Activated T-helper 2 cell treated with anti-CD3 and anti-CD28 coated beads, Interferon-gamma antibody, Interleukin-2, Interleukin-4, amounts not matched to agents 10 μg/mL and 5 μg/mL and 100 μg/mL, durations not matched to agents 14 hours and 24 hours and 36 hours (primary cell): Measurements from ENCODE around the gene MICAL2. TPM values are rescaled to one million over a fixed set of nuclear protein-coding genes. Genes with fewer than 3 reads are reported as not detected.

Source experiments
- DNase-seq: peaks from one replicate; pipeline ENCODE4 v3.0.0; 2021; ENCODE audit warnings: low spot score
- H3K27ac Mint-ChIP-seq: one replicate; pipeline ENCODE4 v1.8.0; 2021; ENCODE audit warnings: mixed read lengths
- H3K27me3 Mint-ChIP-seq: one replicate; pipeline ENCODE4 v1.8.0; 2021; ENCODE audit warnings: low read depth, mixed read lengths
- H3K36me3 Mint-ChIP-seq: one replicate; pipeline ENCODE4 v1.8.0; 2021; ENCODE audit warnings: low read depth, mixed read lengths
- H3K4me1 Mint-ChIP-seq: one replicate; pipeline ENCODE4 v1.8.0; 2021; ENCODE audit warnings: low read depth, mixed read lengths
- H3K4me3 Mint-ChIP-seq: one replicate; pipeline ENCODE4 v1.8.0; 2021; ENCODE audit warnings: low read depth, mild to moderate bottlenecking, moderate library complexity, mixed read lengths
- H3K9me3 Mint-ChIP-seq: one replicate; pipeline ENCODE4 v1.8.0; 2021; ENCODE audit warnings: mixed read lengths
- intact Hi-C: fragments of 100-400 bp; cut with micrococcal nuclease; formaldehyde crosslinking; loops from one replicate; pipeline ENCODE4 v1.15.1; 2023
- total RNA-seq: library from RNA; stranded (reverse); gene quantifications from 2 replicates; pipeline ENCODE4 v1.2.3, GENCODE V29; 2022

MICAL2 gene
- total RNA-seq, 1 donor from 2014 or later: 736 TPM

DNA sequence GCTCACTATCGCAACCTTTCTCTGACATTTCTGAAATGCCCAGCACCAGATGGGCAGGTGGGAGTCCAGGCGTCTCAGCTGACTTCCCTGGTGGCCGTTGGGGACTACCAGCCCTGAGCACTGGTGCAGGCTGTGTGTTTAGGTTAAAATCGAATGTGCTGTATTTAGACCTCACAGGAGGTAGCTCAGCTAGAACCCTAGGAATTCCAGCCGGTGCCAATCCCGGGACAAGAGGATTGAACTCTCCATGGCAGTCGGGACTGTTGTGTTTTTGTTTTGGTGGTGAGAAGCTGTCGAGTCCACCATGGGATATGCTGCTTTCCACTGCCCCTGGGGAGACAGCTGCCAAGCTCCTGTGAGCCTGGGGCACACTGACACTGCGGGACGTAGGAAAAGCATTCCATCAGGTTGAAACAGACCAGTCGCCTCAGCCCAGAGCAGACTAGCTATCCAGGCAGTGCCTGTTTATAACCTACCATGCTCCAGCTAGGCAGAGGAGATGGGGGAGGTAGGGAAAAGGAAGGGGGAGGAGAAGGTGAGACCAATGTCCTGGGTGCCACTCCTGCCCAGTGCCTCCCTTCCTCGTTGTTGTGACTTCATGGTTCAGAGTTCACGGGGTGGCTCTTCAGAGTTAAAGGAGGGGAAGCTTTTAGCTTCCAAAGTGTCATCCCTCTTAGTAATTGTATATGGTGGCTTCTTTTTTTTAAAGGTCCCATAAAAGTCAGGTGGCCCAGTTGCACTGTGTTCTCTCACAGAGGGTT is 53.0 kb downstream of the MICAL2 start:
- intact Hi-C loops: no loop called here
- Mint-ChIP-seq H3K36me3 (peaks cover 93% of the 10 kb centered on the region), H3K4me3 (no peak overlapping the region), H3K9me3 (no peaks in the 10 kb centered on the region), H3K27me3 (no peaks in the 10 kb centered on the region), H3K4me1 (peaks cover 80% of the 10 kb centered on the region), H3K27ac (peak overlapping the region; percentile 85)
- DNase-seq: no peak

DNA sequence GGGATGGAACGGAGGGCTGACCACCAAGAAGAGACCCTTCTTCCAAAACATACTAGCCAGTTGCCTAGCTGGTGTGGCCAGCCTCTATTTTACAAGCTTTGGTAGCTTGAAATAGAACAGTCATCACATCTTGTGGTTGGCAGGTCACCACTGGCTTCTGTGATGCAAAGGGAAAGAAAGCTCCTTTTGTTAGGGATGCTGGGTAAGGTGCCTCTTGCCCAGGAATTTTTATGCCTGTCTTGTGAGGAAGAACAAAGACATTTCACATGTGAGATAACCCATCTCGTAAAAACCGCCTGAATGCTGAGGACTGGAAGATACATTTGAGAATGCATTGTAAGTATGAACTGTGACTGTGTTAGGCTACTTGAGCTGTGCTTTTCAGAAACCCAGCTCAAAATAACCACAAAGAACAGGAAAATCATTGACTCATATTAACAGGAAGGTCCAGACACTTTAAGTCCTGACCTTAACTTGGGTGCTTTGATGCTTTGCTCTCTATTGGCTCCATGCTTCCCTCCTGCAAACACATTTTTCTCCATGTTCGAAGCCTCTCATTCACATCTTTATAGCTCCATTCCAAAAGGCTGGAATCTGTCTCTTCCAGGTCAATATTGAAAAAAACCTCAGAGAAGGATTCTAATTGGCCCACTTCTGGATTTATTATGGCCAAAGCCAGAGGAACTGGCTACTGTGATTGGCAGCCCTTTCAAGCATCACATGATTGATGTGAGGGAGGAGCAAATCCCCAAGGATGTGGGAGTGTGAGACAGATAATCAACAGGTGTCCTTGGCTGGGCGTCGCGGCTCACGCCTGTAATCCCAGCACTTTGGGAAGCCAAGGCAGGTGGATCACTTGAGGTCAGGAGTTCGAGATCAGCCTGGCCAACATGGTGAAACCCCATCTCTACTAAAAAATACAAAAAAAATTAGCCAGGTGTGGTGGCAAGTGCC is 53.9 kb downstream of the MICAL2 start:
- Mint-ChIP-seq H3K36me3 (peaks cover 88% of the 10 kb centered on the region), H3K4me3 (no peak overlapping the region), H3K27me3 (no peaks in the 10 kb centered on the region), H3K4me1 (peaks cover 72% of the 10 kb centered on the region), H3K9me3 (no peaks in the 10 kb centered on the region), H3K27ac (peak overlapping the region; percentile 85)
- no peak for DNase-seq
- intact Hi-C loops: loop anchor here (1.0 kb wide), 1 partner anchor 10 kb away; no protein-coding TSS in a partner anchor

GRCh38 chr11:12165237-12165875 is 55.0 kb downstream of the MICAL2 start:
- Mint-ChIP-seq H3K36me3 (peaks cover 89% of the 10 kb centered on the region), H3K27ac (peak overlapping the region; percentile 47), H3K27me3 (no peaks in the 10 kb centered on the region), H3K4me1 (peaks cover 69% of the 10 kb centered on the region), H3K4me3 (no peak overlapping the region), H3K9me3 (no peaks in the 10 kb centered on the region)
- intact Hi-C loops: no loop called here
- DNase-seq: no peak

DNA sequence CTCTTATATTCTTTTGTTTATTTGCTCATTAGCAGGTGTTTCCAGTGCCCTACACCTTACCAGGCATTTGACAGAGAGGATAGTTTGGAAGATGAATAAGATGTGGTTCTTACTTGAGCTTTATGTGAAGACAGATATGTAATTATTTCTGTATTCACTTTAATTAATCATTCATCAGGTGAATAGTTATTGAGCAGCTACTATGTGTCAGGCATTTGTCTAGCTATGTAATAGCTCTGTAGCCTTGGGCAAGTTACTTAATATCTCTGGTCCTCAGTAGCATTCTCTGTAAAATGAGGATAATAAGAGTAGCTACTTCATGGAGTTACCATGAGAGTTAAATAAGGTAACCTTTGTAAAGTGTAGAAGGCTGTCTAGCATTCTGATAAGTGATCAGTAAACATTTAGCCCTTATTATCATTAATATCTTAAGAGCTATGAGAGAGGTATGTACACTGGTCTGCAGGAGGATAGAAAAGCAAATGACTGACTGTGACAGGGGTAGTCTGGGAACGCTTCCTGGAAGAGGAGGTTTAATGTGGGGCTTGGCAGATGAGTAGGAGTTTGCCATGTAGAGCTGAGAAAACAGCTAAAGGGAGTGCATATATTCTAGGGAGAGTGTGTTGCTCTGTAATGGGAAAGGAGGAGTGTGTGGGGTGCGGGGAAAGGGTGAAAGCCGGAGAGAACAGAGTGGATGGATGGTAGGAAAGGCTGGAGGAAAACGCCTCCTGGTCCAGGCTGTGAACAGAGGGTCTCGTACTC is 56.1 kb downstream of the MICAL2 start:
- intact Hi-C loops: loop anchor here (1.0 kb wide), 2 partner anchors 9 to 15 kb away; no protein-coding TSS in a partner anchor
- Mint-ChIP-seq H3K9me3 (peaks cover 3% of the 10 kb centered on the region), H3K4me3 (no peak overlapping the region), H3K27me3 (no peaks in the 10 kb centered on the region), H3K27ac (peak overlapping the region; percentile 83), H3K36me3 (peaks cover 89% of the 10 kb centered on the region), H3K4me1 (peaks cover 64% of the 10 kb centered on the region)
- no peak for DNase-seq

DNA sequence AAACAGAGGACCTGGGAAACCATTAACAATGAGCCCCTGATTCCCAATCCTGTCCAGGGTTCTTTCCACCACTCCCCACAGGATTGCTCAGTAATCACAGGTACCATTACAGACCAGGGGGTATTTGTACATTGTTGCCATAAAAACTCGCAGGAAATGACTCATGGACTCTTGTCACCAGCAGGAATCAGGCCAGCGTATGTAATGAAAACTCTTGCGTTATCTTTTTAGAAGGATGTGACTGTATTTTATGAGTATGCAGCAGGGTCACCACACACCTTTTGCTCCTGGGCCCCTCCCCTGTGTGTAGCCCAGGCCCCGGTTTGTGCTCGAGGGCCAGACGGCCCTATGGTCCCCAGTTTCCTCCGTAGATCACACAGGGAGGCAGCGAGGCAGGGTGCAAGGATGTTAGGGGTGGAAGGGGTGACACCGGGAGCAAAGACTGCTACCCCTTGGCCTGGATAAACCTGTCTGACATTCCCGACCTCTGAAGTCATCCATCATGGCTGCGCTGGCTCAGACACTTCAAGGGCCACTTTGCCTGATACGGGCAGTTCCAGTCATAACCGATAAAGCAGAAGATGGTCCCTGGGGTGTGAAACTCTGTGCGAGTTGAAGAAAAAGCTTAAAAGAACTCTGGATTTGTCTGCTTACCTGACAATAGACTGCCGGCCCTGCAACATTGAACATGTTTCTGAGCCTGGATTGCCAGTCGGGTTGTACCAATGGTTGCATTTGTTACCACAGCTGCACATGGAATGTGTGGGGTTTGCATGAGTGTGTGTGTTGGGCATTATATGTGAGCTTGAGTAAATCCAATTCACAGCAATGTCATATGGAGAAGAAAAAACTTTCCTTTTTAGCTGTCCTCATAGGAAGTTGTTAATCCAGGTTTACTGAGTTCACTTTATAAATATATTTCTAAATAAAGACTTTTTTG is 56.9 kb downstream of the MICAL2 start:
- H3K27me3 Mint-ChIP-seq: no peaks in the 10 kb centered on the region
- no peak overlapping the region for H3K4me3 Mint-ChIP-seq
- no peak for DNase-seq
- H3K9me3 Mint-ChIP-seq: peaks cover 6% of the 10 kb centered on the region
- peaks cover 86% of the 10 kb centered on the region for H3K36me3 Mint-ChIP-seq
- H3K4me1 Mint-ChIP-seq: peaks cover 66% of the 10 kb centered on the region
- peak overlapping the region; percentile 83 for H3K27ac Mint-ChIP-seq
- intact Hi-C loops: loop anchor here (1.0 kb wide), 2 partner anchors 10 to 16 kb away; no protein-coding TSS in a partner anchor

- H3K36me3 Mint-ChIP-seq: peaks cover 84% of the 10 kb centered on the region
- no peaks in the 10 kb centered on the region for H3K27me3 Mint-ChIP-seq
- DNase-seq: no peak
- H3K9me3 Mint-ChIP-seq: peaks cover 8% of the 10 kb centered on the region
- H3K4me1 Mint-ChIP-seq: peaks cover 64% of the 10 kb centered on the region
- intact Hi-C loops: no loop called here
- H3K27ac Mint-ChIP-seq: peak overlapping the region; percentile 73
- no peak overlapping the region for H3K4me3 Mint-ChIP-seq
These were observed 57.7 kb downstream of the MICAL2 start for GRCh38 chr11:12168114-12168513.

- Mint-ChIP-seq H3K4me1 (peaks cover 61% of the 10 kb centered on the region), H3K27me3 (no peaks in the 10 kb centered on the region), H3K36me3 (peaks cover 78% of the 10 kb centered on the region), H3K4me3 (no peak overlapping the region), H3K9me3 (peaks cover 11% of the 10 kb centered on the region), H3K27ac (peak overlapping the region; percentile 65)
- intact Hi-C loops: no loop called here
- DNase-seq: no peak
These were observed 59.4 kb downstream of the MICAL2 start for GRCh38 chr11:12169822-12170221.

GRCh38 chr11:12170501-12170900 is 60.1 kb downstream of the MICAL2 start:
- DNase-seq: no peak
- H3K9me3 Mint-ChIP-seq: peaks cover 11% of the 10 kb centered on the region
- H3K4me1 Mint-ChIP-seq: peaks cover 62% of the 10 kb centered on the region
- no peak overlapping the region for H3K4me3 Mint-ChIP-seq
- no peaks in the 10 kb centered on the region for H3K27me3 Mint-ChIP-seq
- H3K36me3 Mint-ChIP-seq: peaks cover 77% of the 10 kb centered on the region
- intact Hi-C loops: no loop called here
- peak overlapping the region; percentile 50 for H3K27ac Mint-ChIP-seq

DNA sequence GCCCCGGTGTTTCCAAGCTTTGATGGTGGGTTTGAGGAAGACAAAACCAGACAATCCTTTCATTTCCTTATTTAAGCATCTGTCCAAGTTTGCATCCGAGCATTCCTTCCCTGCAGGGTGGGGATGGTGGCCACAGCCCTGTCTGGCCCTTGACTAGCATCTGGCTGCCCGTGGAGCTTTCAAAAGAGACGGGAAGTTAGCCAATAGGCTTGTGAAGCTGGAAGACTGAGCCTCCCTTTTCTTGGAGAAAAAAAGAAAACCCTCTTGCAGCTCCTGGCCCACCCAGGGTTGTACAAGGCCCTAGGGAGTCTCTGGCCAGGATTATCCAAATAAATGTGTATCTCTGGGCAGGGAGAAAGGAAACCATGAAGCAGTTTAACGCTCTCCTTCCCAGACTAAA is 60.6 kb downstream of the MICAL2 start:
- intact Hi-C loops: no loop called here
- H3K4me1 Mint-ChIP-seq: peaks cover 63% of the 10 kb centered on the region
- no peaks in the 10 kb centered on the region for H3K27me3 Mint-ChIP-seq
- peaks cover 77% of the 10 kb centered on the region for H3K36me3 Mint-ChIP-seq
- H3K9me3 Mint-ChIP-seq: peaks cover 11% of the 10 kb centered on the region
- no peak for DNase-seq
- H3K27ac Mint-ChIP-seq: peak overlapping the region; percentile 78
- no peak overlapping the region for H3K4me3 Mint-ChIP-seq

DNA sequence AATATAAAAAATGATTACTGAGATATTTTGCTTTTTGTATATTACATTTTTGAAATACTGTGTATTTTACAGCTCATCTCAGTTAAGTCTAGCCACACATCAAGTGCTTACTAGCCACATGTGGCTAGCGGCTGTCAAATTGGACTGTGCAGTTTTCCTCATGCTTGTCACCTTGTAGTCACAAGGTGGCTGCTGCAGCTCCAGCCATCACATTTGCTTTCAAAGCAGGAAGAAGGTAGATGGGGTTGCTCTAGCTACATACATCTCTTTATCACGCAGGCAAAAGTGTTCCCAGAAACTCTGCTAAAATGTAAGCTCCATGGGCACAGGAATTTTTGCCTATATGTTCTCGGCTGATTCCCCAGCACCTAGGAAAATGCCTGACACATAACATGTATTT is 61.5 kb downstream of the MICAL2 start:
- no peak for DNase-seq
- intact Hi-C loops: no loop called here
- Mint-ChIP-seq H3K27me3 (no peaks in the 10 kb centered on the region), H3K4me1 (peaks cover 63% of the 10 kb centered on the region), H3K27ac (peak overlapping the region; percentile 89), H3K4me3 (no peak overlapping the region), H3K36me3 (peaks cover 77% of the 10 kb centered on the region), H3K9me3 (peaks cover 11% of the 10 kb centered on the region)

- H3K27me3 Mint-ChIP-seq: no peaks in the 10 kb centered on the region
- peak overlapping the region; percentile 4 for H3K4me3 Mint-ChIP-seq
- intact Hi-C loops: no loop called here
- H3K4me1 Mint-ChIP-seq: peaks cover 63% of the 10 kb centered on the region
- H3K27ac Mint-ChIP-seq: peak overlapping the region; percentile 89
- DNase-seq: no peak
- peaks cover 11% of the 10 kb centered on the region for H3K9me3 Mint-ChIP-seq
- H3K36me3 Mint-ChIP-seq: peaks cover 78% of the 10 kb centered on the region
These were observed 62.2 kb downstream of the MICAL2 start for GRCh38 chr11:12172493-12173013.
